GM21786 (cell line): ENCODE measurements around the gene TRMU.

Experiments
- ATAC-seq: cut with Tn5 transposase; IDR thresholded peaks from one replicate; pipeline ENCODE4 v1.9.1; 2021; ENCODE audit not compliant: unreplicated experiment

Gene TRMU

DNA sequence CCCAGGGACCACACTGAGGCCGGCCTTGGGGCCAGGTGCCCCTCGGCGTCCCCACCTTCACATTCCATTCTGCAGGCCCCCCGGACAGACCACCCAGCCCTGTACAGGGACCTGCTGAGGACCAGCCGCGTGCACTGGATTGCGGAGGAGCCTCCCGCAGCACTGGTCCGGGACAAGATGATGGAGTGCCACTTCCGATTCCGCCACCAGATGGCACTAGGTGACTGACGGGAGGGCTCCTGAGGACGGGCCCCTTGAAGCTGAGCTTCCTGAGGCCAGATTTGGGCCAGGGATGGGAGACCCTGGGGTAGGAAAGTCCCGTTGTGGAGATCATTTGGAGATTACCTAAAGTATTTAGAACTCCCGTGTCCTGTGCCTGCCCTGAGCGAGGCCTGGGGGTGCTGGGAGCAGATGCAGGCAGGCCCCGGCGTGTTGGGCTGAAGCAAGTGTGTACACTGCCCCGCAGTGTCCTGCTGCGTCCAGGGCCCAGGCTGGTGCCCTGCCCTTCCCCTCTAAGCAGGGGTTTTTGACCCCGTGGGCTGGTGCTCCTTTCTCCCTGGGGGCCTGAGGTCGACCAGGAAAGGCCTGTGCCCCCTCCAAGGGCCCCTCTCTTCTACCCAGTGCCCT lies 20.0 kb downstream of the TRMU start:
- no peak for ATAC-seq

DNA sequence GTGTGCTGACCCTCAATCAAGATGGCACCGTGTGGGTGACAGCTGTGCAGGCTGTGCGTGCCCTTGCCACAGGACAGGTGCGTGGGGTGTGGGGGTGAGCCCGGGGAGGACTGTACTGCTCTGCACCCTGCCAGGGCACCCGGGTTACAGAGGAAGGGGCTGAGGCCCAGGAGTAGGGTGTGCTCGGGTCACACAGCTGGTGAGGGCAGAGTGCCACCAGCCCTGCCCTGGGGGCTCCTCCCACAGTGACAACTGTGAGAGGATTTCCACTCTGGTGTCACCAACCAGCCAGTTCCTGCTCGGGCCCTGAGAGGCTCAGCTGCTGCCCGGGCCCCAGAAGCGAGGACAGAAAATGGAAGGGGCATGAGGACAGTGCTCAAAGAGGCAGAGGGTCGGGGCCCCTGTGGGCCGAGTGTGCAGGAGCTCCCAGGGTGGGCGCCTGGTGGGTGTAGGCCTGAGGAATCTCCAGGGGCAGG lies 20.5 kb downstream of the TRMU start:
- ATAC-seq: no peak

DNA sequence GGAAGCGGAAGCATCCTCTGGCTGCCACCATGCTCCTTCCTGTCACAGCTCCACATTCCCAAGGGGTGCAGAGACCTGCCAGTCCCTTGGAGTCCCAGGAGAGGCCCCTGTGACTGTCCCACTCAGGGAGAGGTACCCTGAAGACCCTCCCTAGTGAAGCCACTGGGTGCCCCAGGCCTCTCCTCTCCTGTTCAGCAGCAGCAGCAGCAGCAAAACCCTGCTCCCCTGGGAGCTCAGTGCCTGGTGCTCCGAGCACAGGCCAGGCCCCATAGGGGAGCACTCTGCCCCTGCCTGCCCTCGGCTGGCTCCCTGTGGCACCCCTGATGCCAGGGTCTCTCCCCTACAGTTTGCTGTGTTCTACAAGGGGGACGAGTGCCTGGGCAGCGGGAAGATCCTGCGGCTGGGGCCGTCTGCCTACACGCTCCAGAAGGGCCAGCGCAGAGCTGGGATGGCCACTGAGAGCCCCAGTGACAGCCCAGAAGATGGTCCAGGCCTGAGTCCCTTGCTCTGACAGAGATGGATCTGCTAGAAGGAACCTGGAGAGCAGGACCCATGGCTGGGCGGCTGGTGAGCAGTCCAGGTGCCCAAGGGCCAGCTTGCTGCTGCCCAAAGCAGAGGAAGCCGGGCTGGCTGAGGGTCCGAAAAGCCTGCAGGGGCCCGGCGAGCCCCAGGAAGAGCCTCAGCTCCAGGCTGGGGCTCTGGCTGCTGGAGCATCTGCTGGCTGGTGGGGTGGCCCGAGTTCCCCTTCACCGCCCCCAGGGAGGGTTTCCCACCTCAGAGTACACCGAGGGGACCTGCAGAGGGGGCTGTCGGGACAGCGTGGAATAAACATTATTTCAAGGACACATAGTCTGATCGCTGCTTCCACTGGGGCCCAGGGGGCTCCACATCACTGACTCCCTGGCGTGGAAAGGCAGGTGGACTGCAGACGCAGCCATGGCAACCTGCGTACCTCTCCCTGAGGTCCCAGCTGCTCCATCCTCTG lies 21.3 kb downstream of the TRMU start:
- ATAC-seq: no peak

DNA sequence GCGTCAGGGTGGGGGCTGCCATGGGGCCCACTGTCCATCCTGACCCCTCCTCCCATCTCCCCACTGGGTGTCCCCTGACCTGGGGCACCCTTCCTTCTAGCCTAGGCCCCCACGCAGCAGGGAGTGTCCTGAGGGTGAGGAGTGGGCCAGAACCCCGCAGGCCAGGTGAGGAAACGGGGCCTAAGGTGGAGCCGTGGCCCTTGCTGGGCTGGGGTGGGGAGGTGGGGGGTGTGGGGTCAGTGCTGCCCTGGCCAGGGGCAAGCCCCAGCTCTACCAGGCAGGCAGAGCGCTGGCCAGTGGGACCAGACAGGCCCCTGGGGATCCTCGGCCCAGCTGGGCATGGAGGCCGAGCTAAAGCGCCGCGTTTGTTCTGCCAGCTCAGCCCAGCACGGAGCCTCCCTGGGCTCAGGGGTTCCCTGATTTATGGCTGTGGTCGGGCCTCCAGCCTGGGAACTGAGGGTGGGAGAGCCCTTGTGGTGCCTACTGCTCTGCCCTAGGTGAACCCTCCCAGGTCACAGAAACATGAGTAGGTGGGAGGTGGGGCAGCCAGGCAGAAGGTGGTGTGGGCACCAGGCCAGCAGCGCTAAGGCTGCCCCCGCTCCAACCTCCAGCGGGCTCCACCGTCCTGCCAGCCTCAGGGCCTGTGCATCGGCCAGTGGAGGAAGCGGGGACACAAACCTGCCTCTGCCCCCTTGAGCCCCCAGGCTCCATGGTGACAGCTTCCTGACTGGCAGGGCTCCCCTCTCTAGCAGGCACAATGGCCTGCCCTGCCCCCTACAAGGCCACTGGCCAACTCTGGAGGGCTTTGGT lies 22.4 kb downstream of the TRMU start:
- ATAC-seq: no peak

DNA sequence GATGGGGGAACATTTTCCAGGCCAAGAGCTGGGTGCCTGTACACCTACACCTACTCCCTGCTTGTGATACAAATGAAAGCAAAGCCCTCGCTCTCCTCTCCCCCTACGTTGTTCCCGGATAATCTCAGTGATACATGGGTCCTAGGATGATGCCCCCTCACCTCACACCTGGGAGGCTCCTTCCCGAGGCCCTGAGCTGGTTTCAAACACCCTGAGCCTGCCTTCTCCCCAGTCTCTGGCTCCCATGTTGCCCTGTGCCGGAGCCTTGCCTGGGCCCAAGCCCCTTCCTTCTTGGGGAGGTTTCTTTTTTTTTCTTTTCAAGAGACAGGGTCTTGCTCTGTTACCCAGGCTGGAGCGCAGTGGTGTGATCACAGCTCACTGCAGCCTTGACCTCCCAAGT lies 23.3 kb downstream of the TRMU start:
- ATAC-seq: no peak

DNA sequence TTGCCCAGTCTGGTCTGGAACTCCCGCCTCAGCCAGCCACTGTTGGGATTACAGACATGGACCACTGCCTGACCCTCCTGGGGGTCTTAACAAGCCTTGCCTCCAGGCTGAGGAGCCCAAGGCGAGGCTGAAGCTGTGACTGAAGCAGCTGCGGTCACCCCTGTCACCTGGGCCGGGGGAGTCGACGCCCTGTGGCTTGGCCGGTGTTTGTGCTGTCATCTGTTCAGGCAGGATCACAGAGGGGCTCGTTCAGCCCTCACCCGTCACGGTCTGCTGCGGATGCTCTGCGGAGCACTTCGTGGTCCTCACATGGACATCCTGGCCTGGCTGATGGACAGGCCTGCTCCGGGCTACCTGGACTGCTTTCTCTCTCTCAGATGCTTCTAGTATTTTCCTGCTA lies 23.8 kb downstream of the TRMU start:
- no peak for ATAC-seq

DNA sequence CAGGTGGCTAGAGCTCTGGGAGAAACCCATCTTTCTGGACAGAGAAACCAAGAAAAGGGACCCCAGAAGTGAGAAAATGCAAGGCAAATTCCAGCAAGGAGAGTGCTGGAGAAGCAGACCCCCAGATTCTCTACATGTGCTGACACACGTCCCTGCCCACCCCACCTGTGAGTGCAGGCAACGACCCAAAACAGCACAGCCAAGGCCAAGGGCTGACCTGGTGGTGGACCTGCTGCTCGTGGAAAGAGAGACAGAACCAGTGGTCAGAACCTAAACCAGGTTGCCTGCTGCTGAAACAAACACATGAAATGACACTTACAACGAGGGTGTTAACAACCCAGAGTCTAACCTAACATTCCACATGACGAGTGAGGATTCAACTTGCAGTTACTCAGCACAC lies 24.6 kb downstream of the TRMU start:
- ATAC-seq: no peak

DNA sequence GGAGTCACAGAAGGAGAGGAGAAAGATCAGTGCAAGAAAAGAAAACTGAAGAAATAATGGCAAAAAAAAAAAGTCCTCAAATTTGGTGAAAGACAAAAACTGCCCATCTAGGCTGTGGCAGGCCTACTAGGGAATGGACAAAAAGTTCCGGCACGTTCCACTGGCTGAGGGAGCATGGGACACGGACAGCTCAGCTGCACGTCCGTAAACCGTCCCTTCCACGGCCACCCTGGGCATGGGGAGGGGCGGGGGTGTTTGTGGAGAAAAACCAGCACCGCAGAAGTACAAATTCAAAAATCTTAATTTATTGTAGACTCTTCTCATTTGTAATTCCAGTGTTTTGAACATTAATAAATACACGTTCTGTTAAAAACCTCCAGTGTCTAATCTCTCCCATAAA lies 25.4 kb downstream of the TRMU start:
- ATAC-seq: no peak

DNA sequence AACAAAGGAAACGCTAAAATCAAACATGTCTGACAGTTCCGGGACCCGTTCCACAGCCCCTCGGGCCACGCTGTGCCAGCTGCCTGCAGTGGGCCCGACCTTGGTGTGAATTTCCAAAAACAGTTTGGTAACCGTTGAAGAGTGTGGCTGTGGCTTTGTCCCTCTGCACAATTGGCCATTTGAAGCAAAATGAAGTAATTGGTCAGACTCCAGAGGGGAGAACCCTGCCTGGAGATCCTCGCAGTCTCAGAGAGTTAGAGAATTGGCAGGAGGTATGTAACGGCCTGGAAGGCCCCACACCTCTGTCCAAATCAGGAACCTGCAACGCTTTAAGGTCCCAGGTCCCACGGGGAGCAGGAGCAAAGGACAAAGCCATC lies 26.3 kb downstream of the TRMU start:
- ATAC-seq: no peak

DNA sequence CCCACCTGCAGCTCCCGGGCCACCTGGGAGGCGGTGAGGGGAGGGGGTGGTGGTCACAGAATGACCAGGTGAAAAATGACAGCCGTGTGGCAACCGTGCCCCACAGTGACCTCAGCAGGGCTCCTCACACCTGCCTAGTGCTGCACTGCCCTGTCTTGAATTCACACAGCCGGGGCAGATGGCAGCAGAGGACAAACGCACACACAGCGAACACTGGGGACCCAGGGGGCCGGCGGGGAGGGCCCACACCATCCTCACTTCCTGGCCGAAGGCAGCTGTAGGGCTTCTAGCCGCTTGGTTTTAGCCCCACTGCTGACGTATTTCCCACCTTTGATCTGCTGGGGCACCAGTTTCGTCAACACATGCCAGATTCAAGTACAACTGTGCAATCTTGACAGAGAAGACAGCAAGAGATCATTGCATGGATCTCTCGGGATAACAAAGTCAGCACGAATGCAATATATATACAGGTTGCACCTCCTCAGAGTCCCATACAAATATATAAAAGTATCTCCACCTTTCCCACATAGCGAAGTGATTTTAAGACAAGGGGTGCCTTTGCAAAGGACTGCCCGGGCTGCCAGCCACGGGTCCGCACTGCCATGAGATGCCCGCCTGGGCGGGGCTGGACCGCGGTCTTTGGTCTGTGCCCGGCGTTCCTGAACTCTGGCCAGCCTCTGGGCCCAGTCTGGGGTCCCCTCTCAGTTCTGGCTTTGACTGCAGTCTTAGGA lies 26.9 kb downstream of the TRMU start:
- no peak for ATAC-seq

DNA sequence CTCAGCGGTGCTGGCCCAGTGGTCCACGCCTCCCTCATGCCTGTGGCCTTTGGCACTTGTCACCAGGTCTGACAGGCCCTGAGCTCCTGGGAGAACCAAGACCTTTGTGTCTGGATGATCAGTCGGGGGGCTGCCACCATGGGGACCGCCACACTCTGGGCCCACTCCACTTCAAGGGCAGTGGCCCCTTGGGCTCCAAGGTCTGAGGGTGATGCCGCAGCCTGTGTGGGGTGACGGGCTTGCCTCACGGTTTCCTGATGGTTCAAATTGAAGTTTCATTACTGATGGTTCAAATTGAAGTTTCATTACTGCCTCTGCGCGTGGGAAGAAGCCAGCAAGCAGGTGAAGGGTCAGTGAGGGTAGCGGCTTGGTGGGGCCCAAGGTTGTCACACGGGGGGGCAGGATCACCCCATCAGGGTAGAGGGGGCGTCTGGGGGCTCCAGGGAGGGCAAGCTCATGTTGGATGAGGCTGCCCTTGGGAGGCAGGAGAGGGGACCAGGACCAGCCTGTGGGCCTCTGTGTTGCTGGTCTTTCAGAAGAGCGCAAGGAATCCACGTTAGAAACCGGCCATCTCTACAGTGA lies 27.5 kb downstream of the TRMU start:
- ATAC-seq: no peak

DNA sequence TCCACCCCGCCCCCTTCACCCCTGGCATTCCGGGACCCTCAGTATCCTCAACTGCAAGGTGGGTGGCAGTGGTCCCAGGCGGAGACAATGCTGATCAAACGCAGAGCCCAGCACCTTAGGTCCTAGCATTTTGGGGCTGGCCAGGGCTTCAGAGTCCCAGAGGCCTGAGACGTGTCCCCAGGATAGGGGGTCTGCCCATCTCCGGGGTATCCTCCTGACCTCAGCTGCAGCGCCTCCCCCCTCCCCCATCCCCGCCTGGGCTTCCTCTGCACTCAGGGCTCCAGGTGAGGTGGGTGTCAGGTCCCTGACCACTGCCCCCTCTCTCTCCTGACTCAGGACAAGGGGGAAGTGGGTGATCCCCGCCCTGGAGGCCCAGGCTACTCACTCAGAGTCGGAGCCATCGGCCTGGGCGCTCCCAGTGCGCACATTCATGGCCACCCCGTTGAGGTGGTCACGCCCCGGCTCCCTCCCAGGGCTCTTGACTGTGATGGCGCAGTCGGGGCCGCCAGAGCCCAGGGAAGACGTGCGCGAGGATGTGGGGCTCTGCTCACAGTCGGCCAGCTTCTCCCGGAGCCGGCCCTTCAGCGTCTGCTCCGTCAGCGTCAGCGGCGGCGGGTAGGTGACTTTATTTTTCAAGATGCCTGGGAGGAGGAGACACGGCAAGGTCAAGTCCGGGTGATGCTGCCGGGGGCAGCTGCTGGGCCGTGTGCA lies 28.3 kb downstream of the TRMU start:
- ATAC-seq: no peak

DNA sequence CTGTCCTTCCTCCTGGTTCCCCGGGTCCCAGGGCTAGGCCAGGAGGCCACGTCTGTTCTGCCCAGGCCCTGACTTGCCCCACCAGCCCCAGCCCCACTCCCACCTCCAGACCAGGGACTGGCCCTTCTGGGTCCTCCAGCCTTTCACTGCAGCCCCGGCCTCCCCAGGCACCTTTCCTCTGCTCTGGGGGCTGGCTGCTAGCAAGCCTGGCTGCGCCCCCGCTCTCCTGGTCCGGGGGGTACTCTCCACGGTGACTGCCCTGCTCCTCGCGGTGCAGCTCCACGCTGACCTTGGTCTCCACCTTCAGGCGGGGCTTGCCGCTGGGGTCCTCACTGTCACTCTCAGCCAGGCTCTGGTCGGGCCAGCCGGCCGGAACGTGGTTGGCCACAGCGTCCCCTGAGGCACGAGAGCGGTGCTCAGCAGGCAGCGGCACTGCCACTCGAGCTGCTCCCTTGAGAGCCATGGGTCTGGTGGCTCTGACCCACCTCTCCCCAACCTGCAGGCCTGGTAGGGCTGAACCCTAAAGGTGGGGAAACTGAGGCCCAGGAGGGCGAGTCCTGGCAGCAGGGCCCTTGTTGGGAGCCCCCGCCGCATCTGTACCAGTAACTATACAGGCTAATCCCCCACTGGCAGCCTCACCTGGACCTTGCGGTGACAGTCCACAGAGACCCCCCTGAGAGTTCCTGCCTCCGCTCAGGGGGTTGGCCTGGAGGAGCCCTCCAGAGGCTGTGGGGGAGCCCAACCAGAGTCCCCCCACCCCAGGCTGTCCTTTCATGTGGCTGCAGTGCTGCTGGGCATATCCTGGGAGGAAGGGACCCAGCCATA lies 29.0 kb downstream of the TRMU start:
- ATAC-seq: no peak

DNA sequence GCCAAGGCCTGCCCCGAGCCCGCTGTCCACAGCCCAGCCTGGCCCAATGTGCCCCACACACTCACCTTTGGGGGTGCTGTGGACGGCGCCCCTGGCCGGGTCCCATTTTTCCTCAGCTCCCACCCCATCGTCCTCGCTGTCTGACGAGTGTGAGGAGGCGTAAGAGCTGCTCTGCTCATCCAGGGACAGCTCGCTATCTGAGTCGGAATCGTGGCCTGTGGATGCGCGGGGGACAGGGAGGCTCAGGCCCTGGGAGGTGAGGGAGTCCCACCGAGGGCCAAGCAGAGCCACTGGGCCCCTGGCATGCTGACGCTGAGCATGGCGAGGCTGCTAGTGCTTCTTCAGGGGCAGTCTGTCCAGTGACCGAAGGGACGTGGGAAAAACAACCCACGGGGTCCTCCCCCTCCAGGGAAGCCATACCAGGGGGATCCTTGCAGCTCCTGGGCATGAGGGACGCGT lies 29.7 kb downstream of the TRMU start:
- ATAC-seq: no peak

DNA sequence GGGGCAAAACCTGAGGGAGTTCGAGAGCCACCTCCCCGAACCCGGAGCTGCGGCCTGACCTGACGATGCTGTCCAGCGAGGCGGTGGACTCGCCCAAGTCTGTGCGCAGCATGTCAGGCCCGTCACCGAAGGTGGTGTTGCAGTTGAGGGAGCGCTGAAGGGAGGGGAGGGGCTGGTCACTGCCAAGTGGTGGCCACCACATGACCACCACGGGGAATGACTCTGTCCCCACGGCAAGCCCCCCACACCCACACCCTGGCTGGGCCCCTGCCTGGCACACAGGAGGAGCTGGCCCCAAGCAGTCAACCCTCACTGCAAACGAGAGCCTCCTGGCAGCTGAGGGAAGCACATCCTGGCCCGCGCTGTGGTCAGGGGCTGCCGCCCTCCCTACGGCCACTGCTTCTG lies 30.8 kb downstream of the TRMU start:
- ATAC-seq: no peak

DNA sequence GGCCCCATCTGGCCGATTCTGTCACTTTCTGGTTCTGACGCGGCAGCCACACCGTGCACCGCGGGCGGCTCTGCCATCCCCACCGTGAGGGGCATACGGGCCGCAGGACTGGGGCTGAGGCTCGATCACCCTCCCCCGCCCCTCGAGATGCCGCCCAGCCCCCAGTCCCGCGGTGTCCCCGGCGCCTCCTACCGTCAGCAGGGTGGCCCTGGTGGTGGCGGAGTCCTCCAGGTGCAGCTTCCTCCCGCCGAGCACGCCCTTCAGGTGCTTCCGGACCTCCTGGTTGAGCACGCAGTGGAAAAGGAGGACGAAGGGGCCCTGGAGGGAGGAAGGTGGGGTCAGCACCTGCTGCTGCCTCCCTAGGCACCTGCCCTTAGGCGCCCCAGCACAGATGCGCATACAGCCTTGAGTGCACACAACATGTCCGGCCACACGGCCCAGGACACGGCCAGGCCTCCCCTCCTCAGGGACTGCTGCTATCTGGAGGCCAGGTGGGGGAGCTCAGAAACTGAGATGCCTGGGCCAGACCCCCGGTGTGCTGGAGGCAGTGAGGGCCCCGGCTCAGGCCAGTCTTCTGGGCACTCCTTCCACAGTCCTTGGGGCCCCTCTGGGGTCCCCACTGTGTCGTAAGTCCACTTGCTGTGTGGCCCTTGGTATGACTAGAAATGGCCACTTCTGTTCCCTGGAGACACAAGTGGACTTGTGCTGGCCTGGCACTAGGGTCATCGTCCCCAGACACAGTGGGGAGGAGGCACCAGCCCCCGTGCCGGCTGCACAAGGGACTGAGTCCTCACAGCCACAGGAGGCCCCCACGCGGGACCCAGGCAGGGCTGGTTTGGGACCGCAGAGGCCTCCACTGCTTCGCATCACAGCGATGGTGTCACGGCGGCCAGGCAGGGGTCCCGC lies 31.5 kb downstream of the TRMU start:
- ATAC-seq: no peak

DNA sequence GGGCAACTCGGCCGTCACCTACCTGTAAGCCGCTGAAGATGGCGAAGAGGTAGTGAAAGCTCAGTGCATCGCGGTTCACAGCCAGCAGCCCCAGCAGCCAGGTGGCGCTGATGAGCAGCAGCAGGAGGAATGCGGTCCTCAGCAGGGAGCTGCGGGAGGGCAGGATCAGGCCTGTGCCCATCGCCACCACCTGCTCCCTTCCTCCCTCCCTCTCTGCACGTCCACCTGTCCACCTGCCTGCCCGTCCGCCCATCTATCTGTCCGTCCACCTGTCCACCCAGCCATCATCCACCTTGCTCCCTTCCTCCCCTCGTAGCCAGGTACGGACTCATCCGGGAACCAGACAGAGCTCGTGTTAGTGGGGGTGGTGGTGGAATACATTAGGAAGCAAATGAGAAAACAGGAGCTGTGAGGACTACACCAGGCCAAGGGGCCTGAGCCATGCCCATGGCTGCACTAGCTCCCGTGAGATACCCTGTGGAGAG lies 32.2 kb downstream of the TRMU start:
- ATAC-seq: no peak

DNA sequence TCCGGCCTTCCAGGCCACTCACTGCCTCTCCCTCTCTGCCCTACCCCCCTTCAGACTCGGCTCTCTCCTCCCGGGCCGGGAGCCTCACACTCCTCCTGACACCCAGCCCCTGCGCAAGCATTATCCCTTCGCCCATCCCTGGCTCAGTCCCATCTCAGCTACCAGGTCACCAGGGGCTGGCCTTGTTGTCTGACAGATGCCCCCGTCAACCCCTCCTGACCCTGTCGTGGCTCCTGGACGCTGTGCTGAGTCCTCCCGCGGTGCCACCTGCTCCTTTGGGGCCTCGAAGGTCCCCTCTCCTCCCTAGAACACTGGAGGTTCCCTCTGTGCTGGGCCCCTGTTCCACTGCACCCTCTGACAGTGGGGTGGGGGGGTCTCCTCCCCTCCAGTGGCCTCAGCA lies 32.9 kb downstream of the TRMU start:
- ATAC-seq: no peak
